Immature natural killer cell (primary cell): Measurements from ENCODE around the gene TMEM235. TPM values are rescaled to one million over a fixed set of nuclear protein-coding genes. Genes with fewer than 3 reads are reported as not detected.

Source experiments
- DNase-seq, 3 donors: peaks; one replicate each; pipeline ENCODE4 v3.0.0; 2022; ENCODE audit warnings: mixed read lengths in 1 of 3
- H3K27ac Mint-ChIP-seq, 6 donors: one replicate each; pipeline ENCODE4 v1.8.0; 2020; ENCODE audit warnings: mixed read lengths in 6 of 6, mild to moderate bottlenecking in 5 of 6, inconsistent platforms in 4 of 6, moderate library complexity in 3 of 6
- H3K27me3 Mint-ChIP-seq, 3 donors: one replicate each; pipeline ENCODE4 v1.8.0; 2020 to 2021; ENCODE audit warnings: low read depth in 3 of 3, mild to moderate bottlenecking in 3 of 3, mixed read lengths in 3 of 3, moderate library complexity in 3 of 3, inconsistent platforms in 1 of 3
- H3K36me3 Mint-ChIP-seq, 3 donors: one replicate each; pipeline ENCODE4 v1.8.0; 2020; ENCODE audit warnings: mixed read lengths in 3 of 3, inconsistent platforms in 2 of 3, mild to moderate bottlenecking in 2 of 3
- H3K4me1 Mint-ChIP-seq, 2 donors: one replicate each; pipeline ENCODE4 v1.8.0; 2020; ENCODE audit warnings: inconsistent platforms in 2 of 2, mild to moderate bottlenecking in 2 of 2, mixed read lengths in 2 of 2, moderate library complexity in 1 of 2
- H3K4me3 Mint-ChIP-seq, 5 donors: one replicate each; pipeline ENCODE4 v1.8.0; 2020; ENCODE audit warnings: mild to moderate bottlenecking in 5 of 5, mixed read lengths in 5 of 5, inconsistent platforms in 3 of 5, moderate library complexity in 3 of 5
- H3K9me3 Mint-ChIP-seq, 6 donors: one replicate each; pipeline ENCODE4 v1.8.0; 2020; ENCODE audit warnings: mild to moderate bottlenecking in 6 of 6, mixed read lengths in 6 of 6, inconsistent platforms in 4 of 6, moderate library complexity in 3 of 6
- polyA plus RNA-seq, 3 donors: library from polyadenylated mRNA; unstranded; fragments of 300-500 nt; fragmentation: Illumina TruSeq; gene quantifications; one replicate each; pipeline ENCODE4 v1.2.3, GENCODE V29; 2021

The TMEM235 gene
- polyA plus RNA-seq, 3 donors from 2014 or later = not detected

DNA sequence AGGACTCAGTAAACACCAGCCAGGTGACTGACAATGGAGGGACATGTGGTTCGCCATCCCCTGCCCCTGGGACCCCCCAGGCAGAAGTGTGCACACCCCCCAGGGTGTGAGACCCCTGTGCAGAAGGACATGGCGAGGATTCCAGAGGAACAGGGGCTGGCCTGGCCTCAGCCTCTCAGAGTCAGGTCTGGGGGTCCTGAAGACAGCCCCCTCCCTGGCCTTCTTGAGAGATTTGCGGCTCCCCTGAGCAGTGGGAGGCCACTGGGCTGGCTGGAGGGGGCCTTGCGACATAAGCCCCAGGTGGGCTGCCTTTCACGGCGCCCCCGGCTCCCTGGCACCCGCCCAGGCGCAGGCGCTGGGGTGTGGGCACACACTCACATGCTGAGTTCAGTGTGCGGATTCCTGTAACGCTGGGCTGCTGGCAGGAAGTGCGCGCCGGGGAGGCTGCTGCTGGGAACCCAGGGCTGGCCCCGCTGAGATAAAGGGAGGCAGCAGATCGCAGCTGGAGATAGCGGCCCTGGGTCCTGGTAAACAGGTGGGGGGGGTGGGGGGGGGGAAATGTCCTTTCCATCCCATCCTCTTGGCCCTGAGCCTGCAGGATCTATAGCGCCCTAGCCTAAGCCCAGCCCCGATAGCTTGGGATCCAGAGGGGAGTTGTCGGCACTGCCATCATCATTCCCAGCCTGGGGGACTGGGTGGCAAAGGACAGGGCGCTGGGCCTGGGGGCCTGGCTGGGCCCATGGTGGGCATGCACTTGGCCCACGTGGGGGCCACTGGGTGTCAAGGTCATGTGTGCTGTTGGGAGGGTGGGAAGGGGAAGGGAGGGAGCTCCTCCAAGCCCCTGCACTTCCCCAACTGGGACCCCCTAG, 27.1 kb downstream of the TMEM235 start:
- peaks cover 6 to 9% of the 10 kb centered on the region in 2 donors for H3K4me1 Mint-ChIP-seq
- H3K4me3 Mint-ChIP-seq = no peak overlapping the region
- H3K27ac Mint-ChIP-seq = no peak overlapping the region
- DNase-seq = no peak
- H3K36me3 Mint-ChIP-seq = no peaks in the 10 kb centered on the region
- no peaks in the 10 kb centered on the region for H3K9me3 Mint-ChIP-seq
- H3K27me3 Mint-ChIP-seq = peaks cover 2 to 11% (median 4%) of the 10 kb centered on the region in 3 donors

DNA sequence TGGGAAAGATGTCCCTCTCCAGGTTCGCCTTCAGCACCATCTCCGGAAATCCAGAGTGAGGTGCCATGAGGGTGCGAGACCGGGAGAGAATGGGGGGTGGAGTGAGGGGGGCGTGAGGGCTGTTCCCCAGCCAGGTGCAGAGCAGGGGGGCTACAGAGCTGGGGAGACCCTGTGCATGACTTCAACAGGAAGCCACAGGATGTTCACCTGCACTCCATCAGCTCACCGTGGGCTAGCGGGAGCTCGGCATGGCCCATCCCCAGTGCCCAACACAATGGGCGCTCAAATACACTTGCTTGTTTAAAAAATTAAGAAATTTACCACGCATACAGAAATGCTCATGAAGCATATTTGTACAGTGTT, 27.7 kb downstream of the TMEM235 start:
- Mint-ChIP-seq H3K4me3 (no peak overlapping the region), H3K9me3 (no peaks in the 10 kb centered on the region), H3K4me1 (peaks cover 6 to 8% of the 10 kb centered on the region in 2 donors), H3K27ac (no peak overlapping the region), H3K27me3 (peaks cover 2 to 11% (median 4%) of the 10 kb centered on the region in 3 donors), H3K36me3 (no peaks in the 10 kb centered on the region)
- no peak for DNase-seq

DNA sequence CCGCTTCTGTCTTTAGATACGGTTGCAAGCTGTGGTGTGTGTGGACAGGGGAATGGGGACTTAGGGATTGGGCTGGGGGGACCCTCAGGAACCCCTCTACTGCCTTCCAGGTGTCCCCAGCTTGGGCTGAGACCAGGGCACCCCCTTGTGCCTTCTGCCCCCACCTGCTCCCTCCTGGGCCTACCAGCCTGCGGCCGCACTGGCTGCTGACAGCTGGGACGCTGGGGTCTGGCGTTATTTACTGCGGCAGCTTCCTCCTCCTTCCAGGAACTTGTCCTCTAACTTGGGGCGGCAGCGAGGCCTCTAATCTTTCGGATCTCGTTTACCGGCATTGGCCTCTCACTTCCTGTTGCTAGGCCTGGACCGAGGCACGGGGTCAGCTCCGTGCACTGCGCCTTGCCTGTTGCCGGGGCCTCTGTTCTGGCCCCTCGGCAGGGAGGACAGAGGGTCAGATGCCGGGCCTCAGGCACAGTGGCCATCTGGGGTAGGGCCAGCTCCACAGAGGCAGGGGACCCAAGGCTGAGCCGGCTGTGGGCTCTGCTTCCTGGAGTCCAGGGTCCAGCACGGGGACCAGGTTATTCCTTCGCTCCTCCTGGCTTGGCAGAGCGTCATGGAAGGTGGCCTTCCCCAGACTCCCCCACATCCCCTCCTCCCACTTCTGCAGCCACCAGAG, 31.8 kb downstream of the TMEM235 start:
- DNase-seq = no peak
- Mint-ChIP-seq H3K9me3 (no peaks in the 10 kb centered on the region), H3K4me3 (peak overlapping the region in 1 of 5 donors; percentile 17), H3K36me3 (no peaks in the 10 kb centered on the region), H3K27me3 (peaks cover 0 to 9% (median 2%) of the 10 kb centered on the region in 3 donors), H3K4me1 (peaks cover 0 to 1% of the 10 kb centered on the region in 2 donors), H3K27ac (no peak overlapping the region)

DNA sequence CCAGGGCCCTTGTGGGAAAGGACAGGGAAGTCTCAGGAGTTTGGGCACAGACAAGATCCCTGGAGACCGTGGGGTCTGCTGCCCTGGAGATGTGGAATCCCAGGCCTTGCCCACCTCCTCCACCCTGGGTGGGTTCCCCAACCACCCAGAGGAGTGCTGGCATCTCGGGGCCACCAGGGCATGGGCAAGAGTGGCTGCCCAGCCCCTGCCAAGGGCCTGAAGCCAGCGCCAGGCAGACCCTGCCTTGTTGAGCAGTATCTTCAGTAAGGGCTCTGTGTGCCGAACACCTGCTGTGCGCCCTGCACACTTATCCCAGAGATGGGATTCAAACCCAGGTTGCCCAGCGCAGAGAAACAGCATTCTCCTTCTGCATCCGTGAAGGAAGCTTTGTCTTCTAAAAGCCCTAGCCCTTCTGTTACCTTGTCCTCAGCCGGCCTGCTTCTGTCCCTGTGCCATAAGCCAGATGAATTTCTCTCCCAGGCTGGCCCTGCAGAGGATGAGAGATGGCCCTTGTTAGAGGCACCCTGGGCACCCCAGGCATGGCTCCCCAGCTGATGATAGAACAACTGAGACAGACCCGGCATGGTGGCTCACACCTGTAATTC, 32.4 kb downstream of the TMEM235 start:
- Mint-ChIP-seq H3K27me3 (peaks cover 0 to 9% (median 2%) of the 10 kb centered on the region in 3 donors), H3K9me3 (no peaks in the 10 kb centered on the region), H3K36me3 (no peaks in the 10 kb centered on the region), H3K4me3 (no peak overlapping the region), H3K4me1 (peaks cover 0 to 1% of the 10 kb centered on the region in 2 donors), H3K27ac (peak overlapping the region in 1 of 6 donors; percentile 45)
- no peak for DNase-seq

DNA sequence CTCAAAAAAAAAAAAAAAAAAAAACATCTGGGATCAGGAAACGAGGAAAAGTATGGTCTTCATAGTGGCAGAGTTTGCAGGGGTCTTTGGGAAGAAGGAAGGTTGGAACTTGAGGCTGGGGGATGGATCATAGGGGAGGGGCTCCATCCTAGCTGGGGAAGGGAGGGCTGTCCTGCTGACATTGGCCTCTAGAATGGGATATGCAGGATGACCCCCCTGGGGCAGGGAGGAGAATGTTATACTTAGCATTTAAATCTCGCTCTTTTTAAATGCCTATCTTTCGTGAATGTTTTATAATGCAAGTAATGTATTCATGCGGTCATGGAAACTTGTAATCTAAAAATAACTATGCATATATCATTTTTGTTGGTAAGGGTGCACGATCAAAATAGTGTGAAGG, 33.2 kb downstream of the TMEM235 start:
- Mint-ChIP-seq H3K4me3 (no peak overlapping the region), H3K4me1 (peaks cover 0 to 1% of the 10 kb centered on the region in 2 donors), H3K9me3 (no peaks in the 10 kb centered on the region), H3K27me3 (peaks cover 0 to 8% (median 2%) of the 10 kb centered on the region in 3 donors), H3K36me3 (no peaks in the 10 kb centered on the region), H3K27ac (peak overlapping the region in 1 of 6 donors; percentile 45)
- DNase-seq = no peak

DNA sequence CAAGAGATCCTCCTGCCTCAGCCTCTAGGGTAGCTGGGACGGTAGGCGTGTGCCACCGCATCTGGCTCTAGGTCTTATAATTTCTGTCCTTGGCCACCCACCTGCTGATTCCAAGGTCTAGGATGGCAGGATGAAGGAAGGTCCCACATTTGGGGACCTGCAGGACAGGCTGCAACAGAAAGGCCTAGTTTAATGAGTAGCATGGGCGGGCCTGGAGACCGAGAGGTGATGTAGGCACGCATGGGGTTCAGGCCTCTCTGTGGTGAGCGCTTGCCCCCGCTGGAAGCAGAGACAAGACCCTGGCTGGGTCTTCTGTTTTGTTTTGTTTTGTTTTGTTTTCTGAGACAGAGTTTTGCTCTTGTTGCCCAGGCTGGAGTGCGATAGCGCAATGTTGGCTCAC, 33.7 kb downstream of the TMEM235 start:
- no peak for DNase-seq
- Mint-ChIP-seq H3K4me3 (no peak overlapping the region), H3K9me3 (no peaks in the 10 kb centered on the region), H3K4me1 (peaks cover 0 to 1% of the 10 kb centered on the region in 2 donors), H3K27me3 (peaks cover 0 to 5% (median 2%) of the 10 kb centered on the region in 3 donors), H3K36me3 (no peaks in the 10 kb centered on the region), H3K27ac (peak overlapping the region in 1 of 6 donors; percentile 1)

DNA sequence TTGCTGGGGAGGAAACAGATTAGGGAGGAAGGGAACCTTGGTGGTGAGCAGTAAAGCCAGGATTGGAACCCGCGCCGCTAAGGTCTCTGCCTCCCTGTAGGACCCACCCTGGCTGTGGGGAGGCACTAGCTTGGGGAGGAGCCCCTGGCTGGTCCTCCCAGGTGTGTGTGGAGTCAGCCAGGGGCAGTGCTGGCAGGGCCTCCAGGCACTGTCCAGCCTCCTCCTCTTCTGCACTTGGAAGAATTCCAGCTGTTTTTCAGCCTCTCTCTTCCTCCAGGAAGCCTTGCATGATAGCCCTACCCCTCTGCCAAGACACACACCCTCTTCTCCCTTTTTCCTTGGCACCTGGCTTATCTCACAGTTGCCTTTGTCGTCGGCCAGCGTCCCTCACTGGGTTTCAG, 34.8 kb downstream of the TMEM235 start:
- H3K9me3 Mint-ChIP-seq = no peaks in the 10 kb centered on the region
- peaks cover 0 to 5% (median 2%) of the 10 kb centered on the region in 3 donors for H3K27me3 Mint-ChIP-seq
- DNase-seq = no peak
- no peak overlapping the region for H3K27ac Mint-ChIP-seq
- no peaks in the 10 kb centered on the region for H3K36me3 Mint-ChIP-seq
- peaks cover 0 to 1% of the 10 kb centered on the region in 2 donors for H3K4me1 Mint-ChIP-seq
- no peak overlapping the region for H3K4me3 Mint-ChIP-seq

DNA sequence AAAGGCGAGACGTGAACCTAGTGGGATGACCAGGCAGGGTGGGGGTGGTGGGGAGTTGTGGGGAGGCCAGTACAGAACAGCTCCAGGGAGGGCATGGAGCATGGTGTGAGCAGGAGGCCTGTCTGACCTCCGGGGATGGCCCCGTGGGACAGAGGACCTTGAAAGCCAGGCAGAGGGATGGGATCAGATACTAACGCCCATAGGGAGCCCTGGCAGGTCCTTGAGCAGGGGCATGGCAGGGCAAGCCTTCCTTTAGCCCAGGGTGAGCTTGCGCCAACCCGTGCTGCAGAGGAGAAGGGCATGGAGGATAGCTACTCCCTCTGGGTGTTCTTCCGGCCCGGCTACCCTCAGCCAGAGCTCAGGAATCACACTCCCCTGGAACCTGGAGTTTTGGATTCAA, 35.3 kb downstream of the TMEM235 start:
- Mint-ChIP-seq H3K27ac (no peak overlapping the region), H3K36me3 (no peaks in the 10 kb centered on the region), H3K4me1 (peaks cover 0 to 1% of the 10 kb centered on the region in 2 donors), H3K27me3 (peaks cover 0 to 5% (median 3%) of the 10 kb centered on the region in 3 donors), H3K9me3 (no peaks in the 10 kb centered on the region), H3K4me3 (no peak overlapping the region)
- no peak for DNase-seq

DNA sequence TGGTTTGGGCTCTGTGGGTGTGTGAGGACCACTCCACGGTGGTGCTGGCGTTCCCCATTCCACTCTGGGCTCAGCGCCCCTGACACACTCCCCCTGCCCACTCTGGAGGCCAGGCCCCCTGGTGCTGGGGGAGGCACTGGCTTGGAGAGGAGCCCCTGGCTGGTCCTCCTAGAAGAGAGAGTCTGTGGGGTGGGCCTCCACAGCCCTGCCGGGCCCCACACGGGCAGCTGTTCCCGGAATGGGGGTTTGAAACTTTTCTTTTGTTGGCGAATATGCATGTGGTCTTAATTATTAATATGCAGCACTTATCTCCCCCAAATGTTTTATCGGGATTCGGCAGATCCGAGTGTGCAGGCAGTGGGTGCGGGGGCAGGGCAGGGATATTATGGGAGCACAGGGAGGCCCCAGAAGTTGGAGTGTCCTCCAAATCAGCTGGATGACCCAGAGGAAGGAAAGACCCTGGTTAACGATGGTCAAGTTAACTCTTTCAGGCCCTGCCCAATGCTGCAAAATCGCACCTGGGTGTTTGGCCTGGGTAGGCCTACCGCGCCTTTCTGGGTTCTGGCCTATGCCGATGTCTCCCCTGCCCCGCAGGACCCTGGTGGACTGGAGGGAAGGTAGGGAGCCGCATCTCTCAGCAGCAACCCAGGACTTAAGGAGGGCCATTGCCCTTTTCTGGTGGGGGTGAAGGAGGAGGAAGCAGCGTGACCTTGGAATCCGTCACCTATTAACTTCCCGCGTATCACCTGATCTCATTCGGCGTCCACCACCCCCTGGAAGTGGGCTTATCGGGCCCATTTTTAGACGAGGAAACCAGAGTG, 36.0 kb downstream of the TMEM235 start:
- no peaks in the 10 kb centered on the region for H3K9me3 Mint-ChIP-seq
- H3K27ac Mint-ChIP-seq = no peak overlapping the region
- peaks cover 0 to 3% (median 3%) of the 10 kb centered on the region in 3 donors for H3K27me3 Mint-ChIP-seq
- no peaks in the 10 kb centered on the region for H3K36me3 Mint-ChIP-seq
- DNase-seq = no peak
- peaks cover 0 to 1% of the 10 kb centered on the region in 2 donors for H3K4me1 Mint-ChIP-seq
- H3K4me3 Mint-ChIP-seq = no peak overlapping the region

DNA sequence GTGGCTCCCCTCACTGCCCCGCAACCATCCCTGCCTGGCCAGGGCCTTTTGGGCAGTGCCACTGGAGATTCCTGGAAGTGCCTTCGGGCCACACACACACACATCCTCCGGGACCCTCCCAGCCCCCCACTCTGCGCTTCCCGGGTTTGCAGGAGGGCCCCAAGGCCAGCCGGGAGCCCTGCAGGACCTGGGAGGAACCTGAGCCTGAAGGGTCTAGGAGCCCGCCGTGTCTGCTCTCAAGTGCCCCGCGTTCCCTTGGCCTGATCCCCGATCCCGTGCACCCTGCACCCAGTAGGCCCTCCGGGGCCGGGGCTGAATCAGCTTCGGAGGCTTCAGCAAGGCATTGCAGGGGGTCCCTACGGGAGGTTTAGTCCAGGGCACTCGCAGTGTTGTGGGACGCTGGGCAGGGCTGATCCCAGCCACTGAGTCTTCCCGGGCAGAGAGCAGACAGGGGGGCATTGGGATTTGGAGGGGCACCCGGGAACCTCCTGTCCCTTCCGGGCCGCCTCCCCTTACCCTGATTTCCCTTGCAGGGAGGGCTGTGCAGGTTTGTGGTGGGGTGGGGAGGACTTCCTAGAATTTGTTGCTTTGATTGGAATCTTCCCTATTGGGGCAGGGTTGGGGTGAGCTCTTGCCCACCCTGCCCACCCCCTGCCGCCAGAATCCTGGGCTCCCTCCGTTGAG, 36.9 kb downstream of the TMEM235 start:
- peaks cover 0 to 3% (median 2%) of the 10 kb centered on the region in 3 donors for H3K27me3 Mint-ChIP-seq
- H3K9me3 Mint-ChIP-seq = no peaks in the 10 kb centered on the region
- H3K4me3 Mint-ChIP-seq = no peak overlapping the region
- no peaks in the 10 kb centered on the region for H3K4me1 Mint-ChIP-seq
- no peaks in the 10 kb centered on the region for H3K36me3 Mint-ChIP-seq
- DNase-seq = no peak
- no peak overlapping the region for H3K27ac Mint-ChIP-seq

DNA sequence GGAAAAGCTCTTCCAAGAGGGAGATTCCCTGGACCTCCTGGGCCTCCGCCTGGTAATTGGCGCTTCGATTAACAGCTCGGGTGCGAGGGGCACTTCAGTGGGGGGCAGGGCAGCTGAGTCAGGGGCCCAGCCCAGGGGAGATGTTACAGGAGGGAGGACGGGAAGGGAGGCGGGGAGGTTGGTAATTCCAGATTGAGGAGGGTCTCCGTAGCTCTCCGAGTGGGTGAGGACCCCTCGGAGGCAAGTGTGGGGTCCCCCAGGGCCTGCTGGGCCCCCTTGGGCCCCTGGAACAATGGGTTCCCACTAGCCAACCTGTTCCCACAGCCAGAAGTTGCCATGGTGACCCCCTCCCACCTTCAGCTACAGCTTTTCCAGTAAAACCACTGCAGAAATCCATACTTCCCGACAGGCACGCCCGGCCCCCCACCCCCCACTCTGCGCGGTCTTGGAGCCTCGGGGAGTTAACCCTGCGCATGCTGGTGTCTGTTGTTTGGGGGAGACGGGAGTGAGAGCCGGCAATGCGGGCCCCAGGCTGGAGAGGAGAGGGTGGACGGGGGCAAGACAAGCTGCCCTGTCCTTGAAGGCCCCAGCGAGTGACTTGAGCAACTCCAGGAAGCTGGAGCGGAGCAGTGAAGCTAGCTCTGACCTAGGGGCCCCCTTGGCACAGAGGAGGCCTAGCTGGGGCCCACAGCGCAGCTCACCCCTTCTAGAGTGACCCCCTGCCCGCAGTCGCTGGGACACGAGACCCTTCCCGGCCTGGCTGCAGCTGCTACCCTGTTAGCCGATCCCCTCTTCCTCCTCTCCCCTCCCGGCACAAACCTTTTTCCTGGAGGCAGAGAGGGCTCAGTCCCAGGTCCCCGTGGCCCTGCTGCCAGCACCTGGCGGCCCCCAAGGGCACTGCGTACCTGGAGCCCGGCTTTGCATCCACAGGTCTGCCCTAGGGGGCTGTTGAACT, 37.8 kb downstream of the TMEM235 start:
- Mint-ChIP-seq H3K4me1 (no peaks in the 10 kb centered on the region), H3K36me3 (no peaks in the 10 kb centered on the region), H3K9me3 (no peaks in the 10 kb centered on the region), H3K4me3 (no peak overlapping the region), H3K27me3 (peaks cover 0 to 3% (median 2%) of the 10 kb centered on the region in 3 donors), H3K27ac (no peak overlapping the region)
- no peak for DNase-seq

DNA sequence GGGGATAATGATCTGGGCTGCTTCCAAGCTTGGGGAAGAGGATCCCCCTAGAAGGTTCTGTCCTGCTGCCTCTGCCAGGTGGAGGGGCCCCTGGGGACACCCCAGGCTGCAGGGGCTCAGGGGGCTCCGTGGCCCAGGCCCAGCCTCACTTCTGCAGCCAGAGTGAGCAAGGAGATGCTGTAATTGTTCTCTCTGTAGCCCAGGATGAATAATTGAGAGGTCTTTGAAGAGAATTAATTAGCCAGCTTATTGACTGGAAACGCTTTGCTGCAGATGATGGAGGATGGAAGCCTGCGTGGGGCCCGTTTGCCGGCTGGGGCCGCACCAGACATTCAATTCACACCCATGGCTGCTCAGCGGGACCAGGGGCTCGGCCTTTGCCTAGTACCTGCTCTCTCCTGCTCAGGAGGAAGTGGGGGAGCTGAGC, 38.5 kb downstream of the TMEM235 start:
- no peaks in the 10 kb centered on the region for H3K36me3 Mint-ChIP-seq
- no peaks in the 10 kb centered on the region for H3K4me1 Mint-ChIP-seq
- H3K27me3 Mint-ChIP-seq = peaks cover under 1 to 3% (median 2%) of the 10 kb centered on the region in 3 donors
- DNase-seq = no peak
- no peak overlapping the region for H3K4me3 Mint-ChIP-seq
- H3K9me3 Mint-ChIP-seq = no peaks in the 10 kb centered on the region
- no peak overlapping the region for H3K27ac Mint-ChIP-seq
